Fibroblast of skin of right biceps (primary cell): ENCODE measurements around the gene STPG4.

Source experiments
- DNase-seq: peaks from one replicate; pipeline ENCODE4 v3.0.0-alpha.2; 2013

STPG4 gene

DNA sequence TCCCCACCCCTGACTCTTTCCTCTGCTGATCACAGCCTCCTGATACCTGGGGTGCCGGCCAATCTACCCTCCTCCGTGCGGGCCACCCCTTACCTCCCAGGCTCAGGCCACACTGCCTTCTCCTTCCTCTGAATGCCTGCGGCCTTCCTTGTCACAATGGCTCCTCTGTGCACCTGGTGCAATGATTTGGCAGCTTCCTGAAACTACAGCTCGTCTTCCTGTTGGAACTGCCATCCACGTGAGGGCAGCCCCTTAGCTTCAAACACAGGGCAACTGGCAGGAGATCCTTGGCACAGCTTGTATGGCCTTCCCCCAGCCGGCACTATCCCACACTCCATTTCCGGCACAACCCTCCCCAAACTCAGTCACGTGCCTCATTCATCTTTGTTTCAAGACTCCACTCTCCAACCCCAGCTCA, 69.0 kb downstream of the STPG4 start:
- DNase-seq = no peak

DNA sequence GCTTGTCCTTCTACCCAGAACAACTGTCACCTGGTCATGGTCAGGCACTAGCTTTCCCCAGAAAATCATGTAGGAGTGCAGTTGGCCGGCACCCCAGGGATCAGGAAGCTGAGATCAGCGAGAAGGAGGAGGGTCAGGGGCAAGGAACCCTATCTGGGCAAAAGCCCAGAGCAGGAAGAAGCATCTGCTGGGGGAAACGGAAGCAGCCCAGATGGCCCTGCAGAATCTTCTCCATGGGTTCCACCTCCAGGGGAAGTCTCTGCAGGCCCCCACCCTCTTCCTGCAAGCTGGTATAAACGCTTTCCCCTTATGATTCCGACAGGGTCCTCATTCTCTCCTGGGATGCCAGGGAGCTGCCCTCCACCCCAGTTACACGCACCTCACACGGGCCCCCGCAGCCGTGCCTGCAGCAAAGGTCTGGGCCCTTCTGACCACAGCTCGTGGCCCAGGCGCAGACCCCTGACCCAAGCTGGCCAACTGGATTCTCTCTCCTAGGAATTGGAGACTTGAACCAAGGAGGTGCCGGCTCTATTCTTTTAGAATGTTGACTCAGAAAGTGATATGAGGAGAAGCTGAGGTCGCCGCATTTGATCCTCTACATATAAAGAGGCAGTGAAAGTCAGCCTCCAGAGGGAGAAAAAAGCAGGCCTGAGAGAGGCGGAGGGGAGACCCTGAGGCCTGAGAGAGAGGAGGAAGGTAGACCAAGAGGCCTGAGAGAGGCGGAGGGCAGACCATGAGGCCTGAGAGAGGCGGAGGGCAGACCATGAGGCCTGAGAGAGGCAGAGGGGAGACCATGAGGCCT, 71.0 kb downstream of the STPG4 start:
- DNase-seq = no peak

- DNase-seq = no peak
Observed at GRCh38 chr2:47083485-47083884, 71.6 kb downstream of the STPG4 start.

DNA sequence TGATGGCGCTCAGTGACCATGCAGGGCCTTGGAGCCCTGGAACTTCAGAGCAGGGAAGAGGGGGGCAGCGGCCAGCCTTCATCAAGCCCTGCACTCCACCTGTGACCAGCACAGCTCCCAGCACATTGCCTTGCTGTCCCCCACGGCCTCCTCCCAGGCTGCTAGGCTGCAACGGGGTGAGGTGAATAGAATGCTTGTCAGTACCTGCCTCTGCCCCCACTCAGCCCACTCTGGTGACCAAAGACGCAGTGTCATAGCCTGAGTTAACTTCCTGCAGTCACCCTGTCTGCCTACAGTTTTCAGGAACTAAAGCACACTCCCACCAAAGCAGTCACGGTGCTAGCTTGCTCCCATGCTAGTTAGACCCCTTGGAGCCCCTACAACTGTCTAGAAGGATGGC, 72.1 kb downstream of the STPG4 start:
- no peak for DNase-seq

DNA sequence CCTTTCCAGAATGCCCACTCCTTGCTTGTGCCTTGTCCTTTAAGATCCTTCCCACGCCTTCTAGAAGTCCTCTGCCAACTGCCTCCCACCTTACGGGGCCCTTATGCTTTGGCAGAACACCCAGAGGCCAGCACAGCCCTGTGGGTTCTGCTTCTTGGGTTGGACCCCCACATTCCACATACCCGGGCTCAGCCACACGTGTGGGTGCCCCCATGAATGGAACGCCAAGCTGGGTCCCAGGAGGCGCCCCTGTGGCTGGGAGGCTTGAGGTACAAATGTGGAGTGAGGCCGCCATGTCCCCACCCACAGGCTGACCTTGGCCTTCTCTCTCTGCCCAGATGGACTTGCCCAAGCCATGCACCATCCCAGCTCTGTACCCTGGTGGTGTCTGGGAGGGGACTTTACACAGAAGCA, 74.2 kb downstream of the STPG4 start:
- DNase-seq = no peak

GRCh38 chr2:47079515-47080412, 75.3 kb downstream of the STPG4 start:
- no peak for DNase-seq

- DNase-seq = no peak
Observed at GRCh38 chr2:47078541-47079482, 76.3 kb downstream of the STPG4 start.

GRCh38 chr2:47077442-47078117, 77.5 kb downstream of the STPG4 start:
- DNase-seq = no peak

DNA sequence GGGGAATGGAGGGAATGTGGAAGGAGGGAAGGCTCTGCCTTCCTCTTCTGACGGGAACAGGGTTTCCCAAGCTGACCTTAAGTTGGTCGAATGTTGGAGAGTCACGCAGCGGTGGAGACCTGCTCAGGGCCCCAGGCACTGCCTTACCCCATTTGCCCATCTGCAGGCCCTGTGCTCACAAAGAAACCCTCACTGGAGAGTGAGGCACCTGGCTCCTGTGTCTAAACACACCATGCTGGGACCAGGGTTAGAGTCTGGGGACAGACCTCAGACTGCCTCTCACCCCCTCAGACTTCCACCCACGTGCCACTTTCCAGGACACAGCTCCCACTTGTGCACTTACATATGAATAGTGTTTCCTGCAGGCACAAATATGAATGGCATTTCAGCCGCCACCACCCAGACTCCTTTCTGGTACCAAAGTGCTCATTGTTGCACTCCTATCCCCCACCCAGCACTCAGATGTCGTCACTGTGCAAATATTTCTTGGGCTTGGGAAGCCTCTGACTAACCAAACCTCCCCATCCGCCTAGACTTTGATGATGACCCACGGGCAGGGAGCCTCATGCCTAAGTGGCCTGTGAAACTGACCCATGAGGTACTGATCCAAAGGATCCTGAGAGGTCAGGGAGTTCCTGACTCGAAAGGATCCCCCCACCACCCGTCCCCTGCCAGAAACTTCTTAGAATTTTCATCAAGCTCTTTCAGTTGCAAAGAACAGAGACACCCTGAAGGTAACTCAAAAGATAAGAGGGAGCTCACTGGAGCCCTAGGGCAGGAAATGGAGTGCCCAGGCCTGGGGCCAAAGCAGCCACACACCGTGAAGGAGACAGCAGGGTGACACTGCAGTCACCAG, 78.3 kb downstream of the STPG4 start:
- DNase-seq = peak; percentile 99

DNA sequence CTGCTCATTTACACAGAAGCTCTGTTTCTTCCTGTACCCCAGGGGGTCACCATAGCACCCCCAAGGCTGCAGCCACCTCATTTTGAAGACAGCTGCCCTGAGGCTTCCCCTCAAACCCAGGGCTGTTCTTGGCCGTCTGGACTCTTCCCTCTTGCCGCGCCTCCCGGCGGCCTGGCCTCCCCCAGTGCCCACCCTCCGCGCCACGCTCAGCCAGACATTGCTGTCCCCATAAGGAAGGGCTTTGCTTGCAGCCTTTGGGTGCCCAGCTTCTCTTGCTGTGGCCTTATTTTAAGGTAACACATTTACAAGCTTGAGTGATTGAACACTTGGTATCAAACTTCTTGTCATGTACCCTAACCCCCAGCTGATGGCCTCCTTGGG, 79.0 kb downstream of the STPG4 start:
- DNase-seq = no peak

GRCh38 chr2:47075361-47076125, 79.6 kb downstream of the STPG4 start:
- no peak for DNase-seq

DNA sequence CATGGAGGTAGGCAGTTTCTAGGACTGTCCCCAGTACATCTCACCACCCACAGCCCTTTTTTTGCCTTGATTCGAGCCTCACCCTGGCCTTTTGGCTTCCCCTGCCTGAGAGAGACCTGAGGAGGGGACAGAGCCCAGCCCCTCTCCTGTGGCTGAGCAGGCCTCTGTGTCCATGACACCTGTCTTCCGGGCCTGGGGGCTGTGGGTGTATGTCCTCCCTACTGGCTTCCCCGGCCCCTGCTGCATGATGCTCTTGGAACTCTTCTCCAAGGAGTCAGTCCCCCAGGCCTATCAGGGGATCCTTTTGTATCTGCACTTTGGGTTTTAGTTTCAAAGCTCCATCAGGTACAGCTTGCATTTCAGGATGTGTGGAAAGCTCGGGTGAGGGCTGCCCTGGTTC, 80.4 kb downstream of the STPG4 start:
- no peak for DNase-seq

DNA sequence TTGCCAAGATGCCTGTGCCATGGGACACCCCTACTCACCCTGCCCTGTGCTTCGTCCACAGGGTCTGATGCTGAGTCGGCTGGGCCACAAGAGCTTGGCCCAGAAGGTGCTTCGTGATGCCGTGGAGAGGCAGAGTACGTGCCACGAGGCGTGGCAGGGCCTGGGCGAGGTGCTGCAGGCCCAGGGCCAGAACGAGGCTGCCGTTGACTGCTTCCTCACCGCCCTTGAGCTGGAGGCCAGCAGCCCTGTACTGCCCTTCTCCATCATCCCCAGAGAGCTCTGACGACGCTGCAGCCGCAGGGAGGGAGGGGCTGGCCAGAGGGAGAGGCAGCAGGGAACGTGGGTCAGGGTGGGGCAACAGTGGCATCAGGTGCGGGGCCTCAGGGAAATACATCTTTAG, 81.5 kb downstream of the STPG4 start:
- DNase-seq = no peak

- DNase-seq = no peak
Observed at GRCh38 chr2:47073217-47073616, 81.9 kb downstream of the STPG4 start.

GRCh38 chr2:47072728-47073191, 82.3 kb downstream of the STPG4 start:
- no peak for DNase-seq

DNA sequence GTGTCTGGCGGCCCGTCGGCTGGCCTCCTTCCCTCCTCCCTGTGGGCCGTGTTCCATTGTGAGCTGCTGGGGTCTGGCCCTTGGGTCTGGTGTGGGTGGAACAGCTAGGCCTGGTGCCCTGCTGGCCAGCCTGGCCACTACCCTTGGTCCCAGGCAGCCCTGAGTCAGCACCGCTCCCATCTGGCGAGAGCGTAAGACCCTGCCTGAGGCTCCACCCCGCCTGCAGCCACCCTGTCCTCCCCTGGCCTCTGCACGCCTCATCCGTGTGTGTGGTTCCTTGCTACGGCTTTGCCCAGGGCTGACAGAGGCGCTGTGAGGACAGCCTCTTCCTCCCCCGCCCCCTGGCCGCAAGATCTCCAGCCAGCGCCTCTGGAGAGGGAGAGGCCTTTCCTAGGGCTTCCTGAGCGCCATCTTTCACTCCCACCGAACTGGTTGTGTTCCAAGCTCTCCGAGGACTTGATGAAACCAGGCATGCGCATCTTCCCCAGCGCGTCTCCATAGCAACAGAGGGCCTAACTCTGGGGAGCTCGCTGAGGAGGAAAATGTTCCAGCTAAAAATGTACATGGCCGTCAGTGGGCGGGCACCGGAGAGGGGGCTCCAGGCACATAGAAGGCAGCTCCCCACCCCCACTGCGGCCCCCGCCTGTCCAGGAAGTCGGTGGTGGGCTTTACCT, 83.0 kb downstream of the STPG4 start:
- peak; percentile 63 for DNase-seq

- peak; percentile 92 for DNase-seq
Observed at GRCh38 chr2:47070920-47071824, 83.9 kb downstream of the STPG4 start.

- DNase-seq = peak; percentile 42
Observed at GRCh38 chr2:47070155-47070919, 84.8 kb downstream of the STPG4 start.
